Mesenchymal stem cell (in vitro differentiated cells and primary cell): ENCODE results near the gene CELF2.

ENCODE experiments used
- DNase-seq: peaks from one replicate; pipeline ENCODE4 v3.0.0-alpha.2; 2013
- H2AFZ ChIP-seq: one replicate; pipeline ENCODE4 v1.6.1; 2013; ENCODE audit warnings: low read depth, mild to moderate bottlenecking, control low read depth, inconsistent platforms, low read length, moderate library complexity
- H2AK5ac ChIP-seq: 2 replicates; pipeline ENCODE4 v1.6.1; 2013; ENCODE audit warnings: low read length, moderate library complexity, mild to moderate bottlenecking, inconsistent platforms; ENCODE audit not compliant: severe bottlenecking
- H2BK120ac ChIP-seq: one replicate; pipeline ENCODE4 v1.6.1; 2013; ENCODE audit warnings: low read depth, mild to moderate bottlenecking, inconsistent platforms, low read length, moderate library complexity
- H2BK12ac ChIP-seq, 2 experiments: one replicate each; pipeline ENCODE4 v1.6.1; 2013; ENCODE audit warnings: inconsistent platforms in 2 of 2, low read length in 2 of 2, mild to moderate bottlenecking in 2 of 2, moderate library complexity in 2 of 2, control low read depth in 1 of 2
- H2BK15ac ChIP-seq: one replicate; pipeline ENCODE4 v1.6.1; 2013; ENCODE audit warnings: mild to moderate bottlenecking, low read depth, inconsistent platforms; ENCODE audit not compliant: poor library complexity, severe bottlenecking
- H2BK5ac ChIP-seq: 2 replicates; pipeline ENCODE4 v1.6.1; 2013; ENCODE audit warnings: low read depth, mild to moderate bottlenecking, low read length, control low read depth, inconsistent platforms; ENCODE audit not compliant: poor library complexity, severe bottlenecking
- H3K14ac ChIP-seq, 2 experiments: one replicate each; pipeline ENCODE4 v1.6.1; 2013; ENCODE audit warnings: inconsistent platforms in 2 of 2, low read length in 2 of 2, control low read depth in 1 of 2, mild to moderate bottlenecking in 1 of 2, moderate library complexity in 1 of 2
- H3K18ac ChIP-seq, 2 experiments: one replicate each; pipeline ENCODE4 v1.6.1; 2013; ENCODE audit warnings: inconsistent platforms in 2 of 2, low read length in 2 of 2, control low read depth in 1 of 2, low read depth in 1 of 2, mild to moderate bottlenecking in 1 of 2
- H3K23ac ChIP-seq, 2 experiments: one replicate each; pipeline ENCODE4 v1.6.1; 2013; ENCODE audit warnings: inconsistent platforms in 2 of 2, low read length in 2 of 2, mild to moderate bottlenecking in 2 of 2, moderate library complexity in 2 of 2, control low read depth in 1 of 2
- H3K27ac ChIP-seq: 2 replicates; pipeline ENCODE4 v1.5.1; 2013; ENCODE audit warnings: mild to moderate bottlenecking, moderate library complexity, low read length, control low read depth, inconsistent platforms; ENCODE audit not compliant: poor library complexity, severe bottlenecking
- H3K27me3 ChIP-seq, 2 experiments: 2 replicates each; pipeline versions ENCODE4 v1.6.1 to v1.7.0; 2013; ENCODE audit warnings: low read length in 2 of 2, mild to moderate bottlenecking in 2 of 2, moderate library complexity in 2 of 2, control low read depth in 1 of 2, inconsistent platforms in 1 of 2; ENCODE audit not compliant: control insufficient read depth in 1 of 2, insufficient read depth in 1 of 2
- H3K36me3 ChIP-seq, 2 experiments: 2 replicates each; pipeline versions ENCODE4 v1.6.1 to v1.7.0; 2013; ENCODE audit warnings: low read length in 2 of 2, control low read depth in 1 of 2, inconsistent platforms in 1 of 2, low read depth in 1 of 2, mild to moderate bottlenecking in 1 of 2; ENCODE audit not compliant: insufficient read depth in 2 of 2, control insufficient read depth in 1 of 2
- H3K4ac ChIP-seq, 2 experiments: one replicate each; pipeline ENCODE4 v1.6.1; 2013; ENCODE audit warnings: inconsistent platforms in 2 of 2, low read length in 2 of 2, mild to moderate bottlenecking in 2 of 2, moderate library complexity in 2 of 2, control low read depth in 1 of 2, low read depth in 1 of 2
- H3K4me1 ChIP-seq: 2 replicates; pipeline ENCODE4 v1.6.1; 2013; ENCODE audit warnings: low read depth, low read length, control low read depth; ENCODE audit not compliant: control insufficient read depth, insufficient read depth
- H3K4me2 ChIP-seq: 2 replicates; pipeline ENCODE4 v1.6.1; 2013; ENCODE audit warnings: low read length, mild to moderate bottlenecking, inconsistent platforms; ENCODE audit not compliant: poor library complexity, severe bottlenecking
- H3K4me3 ChIP-seq, 2 experiments: 2 replicates each; pipeline versions ENCODE4 v1.5.1 to v1.7.0; 2013; ENCODE audit warnings: low read length in 2 of 2, mild to moderate bottlenecking in 2 of 2, control low read depth in 1 of 2, low read depth in 1 of 2; ENCODE audit not compliant: insufficient read depth in 1 of 2
- H3K79me1 ChIP-seq: replicated peaks from 2 replicates; pipeline ENCODE4 v1.6.1; 2013; ENCODE audit warnings: mild to moderate bottlenecking, control low read depth, low read length, inconsistent platforms; ENCODE audit not compliant: poor library complexity, severe bottlenecking
- H3K9ac ChIP-seq: 2 replicates; pipeline ENCODE4 v1.7.0; 2013; ENCODE audit warnings: mild to moderate bottlenecking, low read length, moderate library complexity
- H3K9me3 ChIP-seq: 2 replicates; pipeline ENCODE4 v1.7.0; 2013; ENCODE audit warnings: mild to moderate bottlenecking, low read length; ENCODE audit not compliant: control insufficient read depth
- H4K8ac ChIP-seq: one replicate; pipeline ENCODE4 v1.6.1; 2013; ENCODE audit warnings: inconsistent platforms, mild to moderate bottlenecking, low read length, moderate library complexity
- H4K91ac ChIP-seq: one replicate; pipeline ENCODE4 v1.6.1; 2013; ENCODE audit warnings: mild to moderate bottlenecking, low read length, inconsistent platforms
- WGBS: methylation state at CpG from one replicate; pipeline ENCODE4 v1.1.7; 2013; ENCODE audit warnings: mixed read lengths; 5-methylcytosine and 5-hydroxymethylcytosine counted together

CELF2 gene

DNA sequence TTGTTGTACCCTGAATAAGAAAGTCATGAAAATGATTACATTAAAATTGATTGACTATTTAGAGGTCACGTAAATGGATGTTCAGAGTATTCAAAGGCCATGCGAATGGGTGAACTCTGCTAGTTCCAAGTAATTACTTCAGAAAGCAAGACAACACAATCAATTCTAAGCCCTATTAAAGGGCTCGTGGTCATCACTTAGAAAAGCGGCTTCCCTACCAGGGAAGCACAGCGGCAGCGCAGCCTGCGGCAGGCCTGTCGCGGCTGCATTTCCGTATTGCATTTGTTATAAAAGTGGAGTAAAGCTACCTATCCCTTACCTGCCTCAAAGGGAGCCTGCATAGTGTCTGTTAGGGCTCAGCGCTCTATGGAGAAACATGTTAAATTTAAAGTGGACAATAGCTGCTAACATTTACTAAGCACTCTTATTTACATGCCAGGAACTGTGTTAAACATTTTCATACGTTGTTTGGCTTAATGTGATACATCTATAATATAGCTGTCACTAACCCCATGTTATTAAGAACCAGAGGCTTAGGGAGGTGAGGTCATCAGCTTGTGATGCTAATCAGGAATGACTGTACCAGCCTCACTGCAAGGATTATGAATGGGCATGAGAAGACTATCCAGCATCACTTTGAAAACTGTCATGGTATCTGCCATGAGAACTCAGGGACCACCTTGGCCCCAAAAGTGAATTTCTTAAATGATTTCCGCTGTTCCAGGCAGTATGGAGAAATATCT lies 187.5 kb downstream of the CELF2 start:
- no peak overlapping the region for H2BK12ac ChIP-seq
- no peak overlapping the region for H2BK120ac ChIP-seq
- no peak overlapping the region for H3K14ac ChIP-seq
- no peaks in the 10 kb centered on the region for H3K27me3 ChIP-seq
- H4K91ac ChIP-seq, result no peak overlapping the region
- peaks cover 8% of the 10 kb centered on the region for H3K4me1 ChIP-seq
- peak; percentile 21 for DNase-seq
- H3K9ac ChIP-seq, result no peak overlapping the region
- H2BK15ac ChIP-seq, result no peak overlapping the region
- H3K9me3 ChIP-seq, result peaks cover 8% of the 10 kb centered on the region
- no peak overlapping the region for H2AFZ ChIP-seq
- H2BK5ac ChIP-seq, result no peak overlapping the region
- H4K8ac ChIP-seq, result no peak overlapping the region
- no peak overlapping the region for H3K27ac ChIP-seq
- WGBS, result 90% methylated on average over 11 of the region's 13 CpGs
- no peak overlapping the region for H3K23ac ChIP-seq
- peak overlapping the region; percentile 68 for H2AK5ac ChIP-seq
- no peak overlapping the region for H3K4me2 ChIP-seq
- H3K4me3 ChIP-seq, result no peak overlapping the region
- peaks cover 3 to 38% of the 10 kb centered on the region in 2 experiments for H3K36me3 ChIP-seq
- H3K79me1 ChIP-seq, result peaks cover 19% of the 10 kb centered on the region
- H3K18ac ChIP-seq, result no peak overlapping the region
- no peak overlapping the region for H3K4ac ChIP-seq

- Histone ChIP-seq H3K27ac (no peak overlapping the region), H3K4me1 (peaks cover 8% of the 10 kb centered on the region), H3K18ac (no peak overlapping the region), H3K27me3 (no peaks in the 10 kb centered on the region), H2BK15ac (no peak overlapping the region), H2BK5ac (no peak overlapping the region), H4K8ac (no peak overlapping the region), H2AFZ (no peak overlapping the region), H2AK5ac (no peak overlapping the region), H3K9ac (no peak overlapping the region), H2BK120ac (no peak overlapping the region), H3K36me3 (peaks cover 0 to 24% of the 10 kb centered on the region in 2 experiments), H4K91ac (no peak overlapping the region), H2BK12ac (no peak overlapping the region), H3K4ac (no peak overlapping the region), H3K4me3 (no peak overlapping the region), H3K4me2 (no peak overlapping the region), H3K23ac (no peak overlapping the region), H3K9me3 (no peaks in the 10 kb centered on the region), H3K14ac (no peak overlapping the region), H3K79me1 (peaks cover 10% of the 10 kb centered on the region)
- 73% methylated on average over 14 of the region's 14 CpGs for WGBS
- DNase-seq, result no peak
These were observed 189.2 kb downstream of the CELF2 start for GRCh38 chr10:11206676-11207559.

DNA sequence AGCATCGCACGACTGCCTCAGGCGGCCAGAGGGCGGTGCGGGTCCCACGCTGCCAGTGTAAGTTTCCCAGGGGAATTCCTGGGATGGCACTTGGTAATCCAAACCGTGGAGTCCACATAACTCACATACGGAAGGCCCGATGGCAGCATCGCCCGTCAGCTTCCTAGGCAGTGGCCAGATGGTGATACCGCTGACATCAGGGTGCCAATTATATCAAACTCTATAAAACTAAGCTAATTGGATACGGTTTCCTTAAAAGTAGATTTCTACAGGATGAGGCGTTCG lies 189.8 kb downstream of the CELF2 start:
- no peak overlapping the region for H3K4ac ChIP-seq
- no peak overlapping the region for H3K23ac ChIP-seq
- no peaks in the 10 kb centered on the region for H3K27me3 ChIP-seq
- H3K9me3 ChIP-seq, result no peaks in the 10 kb centered on the region
- no peak overlapping the region for H3K4me3 ChIP-seq
- peaks cover 8% of the 10 kb centered on the region for H3K4me1 ChIP-seq
- DNase-seq, result no peak
- no peak overlapping the region for H2AFZ ChIP-seq
- no peak overlapping the region for H2BK15ac ChIP-seq
- H2BK120ac ChIP-seq, result no peak overlapping the region
- no peak overlapping the region for H3K18ac ChIP-seq
- H4K91ac ChIP-seq, result no peak overlapping the region
- H3K27ac ChIP-seq, result no peak overlapping the region
- H3K14ac ChIP-seq, result no peak overlapping the region
- peaks cover 15% of the 10 kb centered on the region for H3K79me1 ChIP-seq
- no peak overlapping the region for H2AK5ac ChIP-seq
- H3K4me2 ChIP-seq, result no peak overlapping the region
- peaks cover 0 to 24% of the 10 kb centered on the region in 2 experiments for H3K36me3 ChIP-seq
- H3K9ac ChIP-seq, result no peak overlapping the region
- H4K8ac ChIP-seq, result no peak overlapping the region
- 91% methylated on average over 13 of the region's 15 CpGs for WGBS
- no peak overlapping the region for H2BK12ac ChIP-seq
- H2BK5ac ChIP-seq, result no peak overlapping the region

GRCh38 chr10:11208243-11208642 lies 190.6 kb downstream of the CELF2 start:
- H3K9ac ChIP-seq, result no peak overlapping the region
- no peak overlapping the region for H3K18ac ChIP-seq
- H2AK5ac ChIP-seq, result no peak overlapping the region
- H2AFZ ChIP-seq, result no peak overlapping the region
- H3K4ac ChIP-seq, result no peak overlapping the region
- H2BK15ac ChIP-seq, result no peak overlapping the region
- no peak overlapping the region for H2BK5ac ChIP-seq
- H3K79me1 ChIP-seq, result peaks cover 16% of the 10 kb centered on the region
- 96% methylated on average over 8 of the region's 8 CpGs for WGBS
- no peak overlapping the region for H3K4me3 ChIP-seq
- H3K14ac ChIP-seq, result no peak overlapping the region
- H3K9me3 ChIP-seq, result no peaks in the 10 kb centered on the region
- no peak for DNase-seq
- H3K4me1 ChIP-seq, result peaks cover 9% of the 10 kb centered on the region
- H4K8ac ChIP-seq, result no peak overlapping the region
- no peaks in the 10 kb centered on the region for H3K27me3 ChIP-seq
- H4K91ac ChIP-seq, result no peak overlapping the region
- H2BK12ac ChIP-seq, result no peak overlapping the region
- no peak overlapping the region for H3K27ac ChIP-seq
- no peak overlapping the region for H3K4me2 ChIP-seq
- peaks cover 2 to 26% of the 10 kb centered on the region in 2 experiments for H3K36me3 ChIP-seq
- H2BK120ac ChIP-seq, result no peak overlapping the region
- no peak overlapping the region for H3K23ac ChIP-seq
